Mesothelial cell of epicardium (in vitro differentiated cells): ENCODE data around the gene ARHGAP8. TPM values are rescaled to one million over a fixed set of nuclear protein-coding genes. Genes with fewer than 3 reads are reported as not detected.

Experiments
- DNase-seq, 2 experiments: peaks; one replicate each; pipeline ENCODE4 v3.0.0; 2021; ENCODE audit warnings: low spot score in 2 of 2; ENCODE audit not compliant: unreplicated experiment in 2 of 2
- H3K27ac Mint-ChIP-seq: 2 replicates; pipeline ENCODE4 v1.8.0; 2021; ENCODE audit warnings: mixed read lengths
- H3K27me3 Mint-ChIP-seq: 2 replicates; pipeline ENCODE4 v1.8.0; 2021; ENCODE audit warnings: low read depth, mixed read lengths
- H3K36me3 Mint-ChIP-seq: 2 replicates; pipeline ENCODE4 v1.8.0; 2021; ENCODE audit warnings: mixed read lengths
- H3K4me1 Mint-ChIP-seq: 2 replicates; pipeline ENCODE4 v1.8.0; 2021; ENCODE audit warnings: mixed read lengths
- H3K4me3 Mint-ChIP-seq: 2 replicates; pipeline ENCODE4 v1.8.0; 2021; ENCODE audit warnings: mild to moderate bottlenecking, moderate library complexity, mixed read lengths
- H3K9me3 Mint-ChIP-seq: 2 replicates; pipeline ENCODE4 v1.8.0; 2021; ENCODE audit warnings: mixed read lengths
- CTCF ChIP-seq: fragments of 200-600 bp; sonication (generic); IDR thresholded peaks from one replicate; pipeline ENCODE4 v1.5.0; 2021; ENCODE audit warnings: antibody characterized with exemption; ENCODE audit not compliant: unreplicated experiment
- total RNA-seq: library from RNA; stranded (reverse); gene quantifications from 3 replicates; pipeline ENCODE4 v1.2.1, GENCODE V29; 2021

The ARHGAP8 gene
- total RNA-seq, 1 donor from 2014 or later = 166 TPM

DNA sequence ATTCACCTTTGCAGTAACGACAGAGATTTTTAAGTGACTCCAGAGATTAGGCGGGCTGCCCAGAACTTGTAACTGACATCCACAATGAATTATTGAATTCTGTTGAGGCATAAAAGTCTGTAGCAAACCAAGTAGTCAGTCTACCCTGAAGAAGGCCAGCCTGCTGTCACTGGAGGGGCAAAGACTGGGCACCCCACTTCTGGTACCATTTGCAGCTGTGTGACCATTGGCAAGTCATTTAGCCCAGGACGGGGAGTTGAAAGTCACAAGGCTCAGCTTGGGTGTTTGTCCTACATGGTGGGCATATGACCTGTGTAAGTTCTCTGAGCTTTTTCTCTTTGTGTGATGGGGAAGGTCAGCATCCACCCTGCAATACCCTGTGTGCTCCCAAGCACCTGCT is 119.4 kb downstream of the ARHGAP8 start:
- DNase-seq = no peak
- Mint-ChIP-seq H3K27me3 (no peaks in the 10 kb centered on the region), H3K4me3 (no peak overlapping the region), H3K36me3 (peaks cover 6% of the 10 kb centered on the region), H3K27ac (no peak overlapping the region), H3K9me3 (peaks cover 8% of the 10 kb centered on the region), H3K4me1 (peaks cover 15% of the 10 kb centered on the region)
- TF ChIP-seq CTCF = no peak

DNA sequence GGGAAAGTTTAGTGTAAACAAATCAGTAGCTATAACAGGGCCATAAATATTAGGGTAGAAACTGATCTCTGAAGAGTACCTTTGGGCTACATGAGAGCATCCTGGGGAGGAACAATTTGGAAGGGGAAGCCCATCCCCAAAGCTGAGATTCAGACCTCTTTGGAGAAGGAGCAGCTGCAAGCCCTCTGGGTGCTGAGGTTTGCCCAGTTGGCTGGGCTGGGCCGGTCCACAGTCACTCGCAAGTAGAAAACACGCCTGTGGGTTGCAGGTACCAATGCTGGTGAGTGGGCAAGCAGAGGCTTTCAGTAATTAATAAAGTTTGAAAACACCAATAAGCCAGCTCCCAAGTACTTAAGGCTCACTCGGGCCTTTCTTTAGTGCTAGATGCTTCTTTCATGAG is 124.5 kb downstream of the ARHGAP8 start:
- Mint-ChIP-seq H3K36me3 (peaks cover 12% of the 10 kb centered on the region), H3K27ac (no peak overlapping the region), H3K27me3 (no peaks in the 10 kb centered on the region), H3K4me1 (no peaks in the 10 kb centered on the region), H3K9me3 (peaks cover 11% of the 10 kb centered on the region), H3K4me3 (no peak overlapping the region)
- no peak for DNase-seq
- TF ChIP-seq CTCF = no peak

DNA sequence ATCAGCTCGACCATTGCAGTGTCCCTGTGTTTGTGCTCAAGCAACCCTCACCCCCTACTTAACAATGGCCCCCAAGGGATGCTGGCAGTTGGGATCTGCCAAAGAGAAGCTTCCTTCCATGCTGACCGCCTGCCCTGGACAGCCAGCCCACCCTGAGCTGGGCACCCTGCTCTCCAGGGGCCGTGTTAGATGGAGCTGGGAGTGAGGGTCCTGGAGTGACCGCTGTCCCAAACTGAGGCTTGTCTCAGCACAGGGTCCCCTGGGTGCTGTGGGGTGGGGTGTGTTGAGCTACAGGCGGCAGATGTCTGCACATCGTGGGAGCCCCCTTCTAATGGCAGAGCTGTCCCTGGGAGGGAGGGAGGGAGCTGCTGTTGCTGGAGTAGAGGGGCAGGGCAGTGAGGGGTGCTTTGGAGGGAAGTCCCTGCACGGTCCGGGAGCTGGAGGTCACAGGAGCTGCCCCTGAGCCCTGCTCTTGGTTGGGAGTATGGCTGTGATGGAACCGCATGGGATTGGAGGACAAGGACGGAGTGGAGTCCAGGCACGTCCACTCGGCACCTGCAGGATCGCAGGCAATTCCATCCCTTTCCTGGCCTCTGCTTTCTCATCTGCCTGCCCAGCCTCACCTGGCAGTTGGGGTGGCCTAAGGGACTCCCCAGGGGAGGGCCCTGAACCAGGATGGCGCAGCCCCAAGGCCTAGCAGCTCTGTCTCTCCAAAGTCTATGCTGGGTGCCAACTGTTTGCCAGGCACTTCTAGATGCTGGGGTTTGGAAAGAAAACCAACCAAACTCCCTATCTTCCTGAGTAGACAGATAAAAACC is 126.3 kb downstream of the ARHGAP8 start:
- no peaks in the 10 kb centered on the region for H3K27me3 Mint-ChIP-seq
- H3K36me3 Mint-ChIP-seq = peaks cover 13% of the 10 kb centered on the region
- no peak overlapping the region for H3K4me3 Mint-ChIP-seq
- no peak overlapping the region for H3K27ac Mint-ChIP-seq
- H3K9me3 Mint-ChIP-seq = peaks cover 11% of the 10 kb centered on the region
- H3K4me1 Mint-ChIP-seq = no peaks in the 10 kb centered on the region
- no peak for TF ChIP-seq CTCF
- DNase-seq = no peak

- H3K4me1 Mint-ChIP-seq = no peaks in the 10 kb centered on the region
- no peak for TF ChIP-seq CTCF
- H3K4me3 Mint-ChIP-seq = no peak overlapping the region
- peaks cover 13% of the 10 kb centered on the region for H3K36me3 Mint-ChIP-seq
- DNase-seq = no peak
- no peak overlapping the region for H3K27ac Mint-ChIP-seq
- no peaks in the 10 kb centered on the region for H3K27me3 Mint-ChIP-seq
- H3K9me3 Mint-ChIP-seq = peaks cover 11% of the 10 kb centered on the region
Measured at GRCh38 chr22:44879301-44879680, 126.9 kb downstream of the ARHGAP8 start.

DNA sequence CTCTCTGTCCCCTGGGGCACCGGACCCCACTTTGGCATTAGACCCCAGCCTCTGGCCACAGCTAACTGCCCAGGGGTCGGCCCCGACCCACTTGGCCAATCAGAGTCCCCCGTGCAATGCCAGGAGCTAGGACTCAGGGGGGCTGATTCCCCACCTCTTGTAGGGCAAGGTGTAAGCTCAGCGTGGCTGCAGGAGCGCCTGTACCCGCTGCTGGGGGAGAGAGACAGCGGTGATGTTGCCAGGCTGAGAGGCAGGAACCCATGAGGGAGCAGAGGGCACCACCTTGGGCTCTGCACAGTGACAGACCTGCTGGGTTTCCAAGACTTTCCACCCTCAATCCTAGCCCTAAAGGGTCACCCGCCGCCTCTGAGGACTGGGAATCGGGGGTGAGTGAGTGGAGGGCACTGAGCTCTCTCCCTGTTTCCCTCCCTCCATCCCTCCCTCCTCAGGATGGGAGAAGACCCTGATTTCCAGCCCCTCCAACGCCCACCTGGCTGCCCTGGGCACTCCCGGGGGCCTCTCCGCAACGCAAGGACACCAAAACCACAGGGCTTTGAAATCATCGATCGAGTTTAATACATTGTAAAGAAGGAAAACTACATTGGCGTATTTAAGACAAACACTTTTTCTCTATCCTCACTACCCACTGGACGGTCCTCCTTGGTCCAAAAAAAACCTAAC is 128.4 kb downstream of the ARHGAP8 start:
- H3K4me1 Mint-ChIP-seq = no peaks in the 10 kb centered on the region
- peaks cover 13% of the 10 kb centered on the region for H3K36me3 Mint-ChIP-seq
- H3K9me3 Mint-ChIP-seq = peaks cover 11% of the 10 kb centered on the region
- no peak for DNase-seq
- no peaks in the 10 kb centered on the region for H3K27me3 Mint-ChIP-seq
- no peak overlapping the region for H3K27ac Mint-ChIP-seq
- no peak overlapping the region for H3K4me3 Mint-ChIP-seq
- no peak for TF ChIP-seq CTCF
